Left ventricle myocardium inferior (tissue), 1 donor: ENCODE data around the gene UTP14C. TPM values are rescaled to one million over a fixed set of nuclear protein-coding genes. Genes with fewer than 3 reads are reported as not detected.

ENCODE experiments used
- DNase-seq: peaks from one replicate; pipeline ENCODE4 v3.0.0-alpha.2; 2020
- H3K27ac ChIP-seq: fragments of 200-600 bp; replicated peaks from 2 replicates; pipeline ENCODE4 v1.8.0; 2021
- H3K27me3 ChIP-seq: fragments of 200-600 bp; 2 replicates; pipeline ENCODE4 v1.8.0; 2021; ENCODE audit warnings: low read depth
- H3K36me3 ChIP-seq: fragments of 200-600 bp; 2 replicates; pipeline ENCODE4 v1.8.0; 2021
- H3K4me1 ChIP-seq: fragments of 200-600 bp; 2 replicates; pipeline ENCODE4 v1.8.0; 2021
- H3K4me3 ChIP-seq: fragments of 200-600 bp; 2 replicates; pipeline ENCODE4 v1.8.0; 2021; ENCODE audit warnings: mild to moderate bottlenecking, moderate library complexity
- H3K9me3 ChIP-seq: fragments of 200-600 bp; replicated peaks from 2 replicates; pipeline ENCODE4 v1.8.0; 2021
- CTCF ChIP-seq: fragments of 200-600 bp; IDR thresholded peaks from 2 replicates; pipeline ENCODE4 v1.8.0; 2021; ENCODE audit warnings: antibody characterized with exemption, mild to moderate bottlenecking, borderline replicate concordance
- intact Hi-C: fragments of 100-400 bp; cut with micrococcal nuclease; formaldehyde crosslinking; loops from one replicate; pipeline ENCODE4 v1.11.0; 2022
- total RNA-seq: library from RNA; stranded (reverse); fragmentation: NEBNext Ultra II Directional; extraction: Animal tissue kit (Norgen Biotek cat#: 25700); gene quantifications from one replicate; pipeline ENCODE4 v1.2.1, GENCODE V29; 2021
- donor health status: DM: no; HTN: yes; CAD: no; lungs with severe emphysema.

The UTP14C gene
- total RNA-seq, 1 donor from 2014 or later: 11.6 TPM

DNA sequence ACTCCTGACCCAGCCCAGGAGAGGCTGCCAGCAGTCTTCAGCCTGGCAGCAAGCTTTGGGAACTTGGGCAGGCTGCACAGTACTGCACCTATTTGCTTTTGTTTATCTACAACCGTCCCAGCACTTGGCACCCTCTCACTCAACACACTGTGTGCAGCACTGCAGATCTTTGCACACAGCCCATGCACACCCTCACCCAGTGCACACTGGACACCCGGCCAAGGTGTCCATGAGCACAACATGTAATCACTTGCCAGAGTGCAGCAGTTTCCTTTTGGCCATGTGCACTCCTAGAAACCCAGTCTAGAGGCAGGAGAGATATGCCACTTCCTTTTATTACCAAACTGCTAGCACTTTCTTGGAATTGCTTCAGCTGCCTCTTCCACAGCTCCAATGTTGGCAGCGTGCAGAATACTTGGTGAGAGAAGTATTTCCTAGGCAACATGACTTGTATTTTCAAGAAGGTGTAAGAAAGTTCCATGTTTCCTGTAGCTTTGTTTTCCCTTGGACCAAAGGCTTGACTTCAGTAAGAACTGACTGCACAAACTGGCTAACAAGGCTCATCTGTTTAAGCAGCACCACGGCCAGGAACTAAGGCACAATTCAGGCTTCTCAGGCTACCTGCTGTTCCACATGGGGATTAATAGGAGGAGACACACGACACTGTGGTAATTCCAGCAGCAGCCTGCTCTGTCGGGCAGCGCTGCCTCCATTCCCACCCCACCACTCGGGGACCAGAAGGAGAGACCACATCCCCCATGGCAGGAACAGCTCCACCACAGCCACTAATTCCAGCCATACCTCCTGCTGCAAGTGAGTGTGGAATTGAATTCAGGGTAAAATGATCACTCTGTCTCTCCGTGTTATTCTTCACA, 28.6 kb upstream of the UTP14C start:
- H3K36me3 ChIP-seq: no peaks in the 10 kb centered on the region

GRCh38 chr13:51996641-51997040, 27.9 kb upstream of the UTP14C start:
- no peaks in the 10 kb centered on the region for H3K9me3 ChIP-seq
- no peak overlapping the region for H3K27ac ChIP-seq
- TF ChIP-seq CTCF: no peak
- no peak for DNase-seq
- H3K4me1 ChIP-seq: peaks cover 44% of the 10 kb centered on the region
- H3K36me3 ChIP-seq: no peaks in the 10 kb centered on the region
- no peaks in the 10 kb centered on the region for H3K27me3 ChIP-seq
- intact Hi-C loops: no loop called here
- H3K4me3 ChIP-seq: no peak overlapping the region

More for the DNA sequence above, 28.6 kb upstream of the UTP14C start:
- Histone ChIP-seq H3K27me3 (no peaks in the 10 kb centered on the region), H3K9me3 (no peaks in the 10 kb centered on the region), H3K4me1 (peaks cover 44% of the 10 kb centered on the region), H3K4me3 (peak overlapping the region; percentile 39), H3K27ac (peak overlapping the region; percentile 70)
- intact Hi-C loops: no loop called here
- TF ChIP-seq CTCF: no peak
- DNase-seq: peak; percentile 35

DNA sequence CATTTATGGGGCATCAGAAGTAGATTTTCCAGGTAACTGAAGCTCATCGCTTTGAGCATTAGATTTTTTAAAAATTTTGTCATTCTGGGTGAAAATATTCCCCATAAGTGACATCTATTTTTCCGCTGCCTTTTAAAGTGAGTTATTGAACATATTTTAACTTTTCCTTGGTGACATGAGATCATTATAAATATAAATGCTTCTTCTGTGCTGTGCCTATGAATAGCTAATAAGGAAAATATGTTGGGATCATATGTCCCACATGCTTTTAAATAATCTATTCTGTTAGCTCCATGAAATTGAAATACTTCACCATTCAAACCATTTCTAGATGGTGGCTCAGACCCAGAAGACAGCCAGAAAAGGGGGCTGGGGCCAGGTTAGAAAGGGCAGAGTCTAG, 27.3 kb upstream of the UTP14C start:
- Histone ChIP-seq H3K4me1 (peaks cover 44% of the 10 kb centered on the region), H3K4me3 (no peak overlapping the region), H3K27ac (no peak overlapping the region), H3K9me3 (no peaks in the 10 kb centered on the region), H3K27me3 (no peaks in the 10 kb centered on the region), H3K36me3 (no peaks in the 10 kb centered on the region)
- TF ChIP-seq CTCF: no peak
- intact Hi-C loops: no loop called here
- no peak for DNase-seq

DNA sequence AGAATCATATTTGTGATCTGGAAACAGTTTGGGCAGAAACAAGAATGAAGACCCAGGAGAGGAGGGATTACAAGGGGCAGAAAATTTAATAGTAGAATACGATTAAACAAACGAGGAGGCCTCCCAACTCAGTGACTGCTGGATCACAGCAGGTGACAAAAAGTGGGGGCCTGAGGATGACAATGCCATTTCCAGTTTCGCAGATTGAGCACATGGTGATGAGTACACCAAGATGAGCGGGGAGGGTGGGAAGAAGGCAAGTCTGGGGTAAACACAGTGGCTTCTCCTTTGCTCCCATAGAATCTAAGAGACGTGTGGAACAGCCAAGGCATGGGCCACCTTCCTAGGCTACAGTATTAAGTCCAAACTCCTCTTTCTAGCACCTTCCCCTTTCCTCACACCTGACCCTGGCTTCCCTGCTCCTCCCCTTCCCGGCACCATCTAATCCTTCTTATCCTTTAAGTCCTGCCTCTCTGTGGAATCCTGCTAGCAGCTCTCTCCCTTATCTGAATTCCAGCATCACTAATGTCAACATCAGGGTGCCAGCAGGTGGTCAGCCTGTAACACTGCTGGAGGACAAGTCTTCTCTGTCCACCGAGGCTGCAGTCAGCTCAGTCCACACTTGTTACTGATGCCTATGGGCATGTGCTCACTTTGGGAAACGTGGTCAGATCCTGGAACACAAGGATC, 26.7 kb upstream of the UTP14C start:
- no peaks in the 10 kb centered on the region for H3K9me3 ChIP-seq
- no peak overlapping the region for H3K4me3 ChIP-seq
- no peaks in the 10 kb centered on the region for H3K27me3 ChIP-seq
- no peak overlapping the region for H3K27ac ChIP-seq
- intact Hi-C loops: no loop called here
- DNase-seq: no peak
- no peak for TF ChIP-seq CTCF
- no peaks in the 10 kb centered on the region for H3K36me3 ChIP-seq
- H3K4me1 ChIP-seq: peaks cover 44% of the 10 kb centered on the region

GRCh38 chr13:51998723-51999509, 25.6 kb upstream of the UTP14C start:
- H3K4me3 ChIP-seq: no peak overlapping the region
- TF ChIP-seq CTCF: no peak
- H3K4me1 ChIP-seq: peaks cover 44% of the 10 kb centered on the region
- H3K9me3 ChIP-seq: no peaks in the 10 kb centered on the region
- peak overlapping the region; percentile 57 for H3K27ac ChIP-seq
- no peak for DNase-seq
- H3K36me3 ChIP-seq: no peaks in the 10 kb centered on the region
- H3K27me3 ChIP-seq: no peaks in the 10 kb centered on the region
- intact Hi-C loops: no loop called here
